SK-N-SH treated with all-trans-retinoic acid at 6 μM for 48 hours (cell line): ENCODE results near the gene ACAD10.

ENCODE experiments used
- ARNTL ChIP-seq: fragments of 450-650 bp; formaldehyde crosslinking; IDR thresholded peaks from 2 replicates; pipeline ENCODE4 v1.5.0; 2020; ENCODE audit warnings: low read depth, mild to moderate bottlenecking, moderate library complexity, borderline replicate concordance
- GLIS3 ChIP-seq: fragments of 250-450 bp; sonication (Bioruptor Pico); IDR thresholded peaks from 2 replicates; pipeline ENCODE4 v1.5.0; 2020; ENCODE audit warnings: mild to moderate bottlenecking, moderate library complexity
- OSR1 ChIP-seq: fragments of 250-450 bp; sonication (Bioruptor Pico); IDR thresholded peaks from 2 replicates; pipeline ENCODE4 v1.8.0; 2022; ENCODE audit warnings: moderate library complexity, mild to moderate bottlenecking, inconsistent platforms
- RARB ChIP-seq: fragments of 250-450 bp; sonication (Bioruptor Pico); IDR thresholded peaks from 2 replicates; pipeline ENCODE4 v1.8.0; 2021; ENCODE audit warnings: mild to moderate bottlenecking, moderate library complexity
- SNAI2 ChIP-seq: fragments of 250-450 bp; sonication (Bioruptor Pico); IDR thresholded peaks from 2 replicates; pipeline ENCODE4 v1.5.0; 2020; ENCODE audit warnings: mild to moderate bottlenecking, moderate library complexity
- ZC3H10 ChIP-seq: fragments of 250-450 bp; sonication (Bioruptor Pico); IDR thresholded peaks from 2 replicates; pipeline ENCODE4 v1.5.1; 2021; ENCODE audit warnings: mild to moderate bottlenecking, moderate library complexity
- ZFP3 ChIP-seq: fragments of 250-450 bp; sonication (Bioruptor Pico); IDR thresholded peaks from 2 replicates; pipeline ENCODE4 v1.5.0; 2020; ENCODE audit warnings: mild to moderate bottlenecking, moderate library complexity
- ZFP30 ChIP-seq: fragments of 450-650 bp; formaldehyde crosslinking; IDR thresholded peaks from 2 replicates; pipeline ENCODE4 v1.5.0; 2022; ENCODE audit warnings: mild to moderate bottlenecking, moderate library complexity
- ZNF70 ChIP-seq: fragments of 450-650 bp; formaldehyde crosslinking; IDR thresholded peaks from 2 replicates; pipeline ENCODE4 v1.5.0; 2020; ENCODE audit warnings: mild to moderate bottlenecking, moderate library complexity
- TF ChIP-seq, protein P1 (sequence below): fragments of 250-450 bp; sonication (Bioruptor Pico); IDR thresholded peaks from 2 replicates; pipeline ENCODE4 v1.8.0; 2020; ENCODE audit warnings: mild to moderate bottlenecking, moderate library complexity, borderline replicate concordance
- TF ChIP-seq, protein P2 (sequence below): fragments of 250-450 bp; sonication (Bioruptor Pico); IDR thresholded peaks from 2 replicates; pipeline ENCODE4 v1.5.1; 2021; ENCODE audit warnings: mild to moderate bottlenecking, moderate library complexity
- TF ChIP-seq, protein P3 (sequence below): fragments of 250-450 bp; sonication (Bioruptor Pico); IDR thresholded peaks from 2 replicates; pipeline ENCODE4 v1.5.1; 2020; ENCODE audit warnings: low read depth, mild to moderate bottlenecking, moderate library complexity

DNA sequence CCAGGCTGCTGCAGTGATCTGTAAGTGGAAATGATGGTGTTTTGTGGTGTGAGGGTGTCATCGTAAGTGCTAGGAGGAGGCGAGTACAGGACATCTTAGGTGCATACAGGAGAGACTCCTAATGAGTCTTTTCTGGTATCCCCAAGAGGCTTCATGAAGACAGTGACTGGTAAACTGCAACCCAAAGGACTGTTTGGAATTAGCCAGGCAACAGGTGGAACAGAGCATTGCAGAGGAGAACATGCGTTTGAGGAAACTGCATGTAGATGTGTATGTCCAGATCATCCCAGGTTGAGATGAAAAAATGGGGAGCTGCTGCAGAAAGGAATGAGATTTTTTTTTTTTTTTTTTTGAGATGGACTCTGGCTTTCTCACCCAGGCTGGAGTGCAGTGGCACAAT is 5.4 kb downstream of the ACAD10 start:
- TF ChIP-seq, protein P1, sequence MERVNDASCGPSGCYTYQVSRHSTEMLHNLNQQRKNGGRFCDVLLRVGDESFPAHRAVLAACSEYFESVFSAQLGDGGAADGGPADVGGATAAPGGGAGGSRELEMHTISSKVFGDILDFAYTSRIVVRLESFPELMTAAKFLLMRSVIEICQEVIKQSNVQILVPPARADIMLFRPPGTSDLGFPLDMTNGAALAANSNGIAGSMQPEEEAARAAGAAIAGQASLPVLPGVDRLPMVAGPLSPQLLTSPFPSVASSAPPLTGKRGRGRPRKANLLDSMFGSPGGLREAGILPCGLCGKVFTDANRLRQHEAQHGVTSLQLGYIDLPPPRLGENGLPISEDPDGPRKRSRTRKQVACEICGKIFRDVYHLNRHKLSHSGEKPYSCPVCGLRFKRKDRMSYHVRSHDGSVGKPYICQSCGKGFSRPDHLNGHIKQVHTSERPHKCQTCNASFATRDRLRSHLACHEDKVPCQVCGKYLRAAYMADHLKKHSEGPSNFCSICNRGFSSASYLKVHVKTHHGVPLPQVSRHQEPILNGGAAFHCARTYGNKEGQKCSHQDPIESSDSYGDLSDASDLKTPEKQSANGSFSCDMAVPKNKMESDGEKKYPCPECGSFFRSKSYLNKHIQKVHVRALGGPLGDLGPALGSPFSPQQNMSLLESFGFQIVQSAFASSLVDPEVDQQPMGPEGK: no peak
- TF ChIP-seq, protein P2, sequence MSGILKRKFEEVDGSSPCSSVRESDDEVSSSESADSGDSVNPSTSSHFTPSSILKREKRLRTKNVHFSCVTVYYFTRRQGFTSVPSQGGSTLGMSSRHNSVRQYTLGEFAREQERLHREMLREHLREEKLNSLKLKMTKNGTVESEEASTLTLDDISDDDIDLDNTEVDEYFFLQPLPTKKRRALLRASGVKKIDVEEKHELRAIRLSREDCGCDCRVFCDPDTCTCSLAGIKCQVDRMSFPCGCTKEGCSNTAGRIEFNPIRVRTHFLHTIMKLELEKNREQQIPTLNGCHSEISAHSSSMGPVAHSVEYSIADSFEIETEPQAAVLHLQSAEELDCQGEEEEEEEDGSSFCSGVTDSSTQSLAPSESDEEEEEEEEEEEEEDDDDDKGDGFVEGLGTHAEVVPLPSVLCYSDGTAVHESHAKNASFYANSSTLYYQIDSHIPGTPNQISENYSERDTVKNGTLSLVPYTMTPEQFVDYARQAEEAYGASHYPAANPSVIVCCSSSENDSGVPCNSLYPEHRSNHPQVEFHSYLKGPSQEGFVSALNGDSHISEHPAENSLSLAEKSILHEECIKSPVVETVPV: no peak
- no peak for TF ChIP-seq ZC3H10 (CRISPR knock-in tag)
- TF ChIP-seq RARB: no peak
- no peak for TF ChIP-seq SNAI2 (CRISPR knock-in tag)
- TF ChIP-seq ZFP30 (CRISPR knock-in tag): no peak
- TF ChIP-seq, protein P3, sequence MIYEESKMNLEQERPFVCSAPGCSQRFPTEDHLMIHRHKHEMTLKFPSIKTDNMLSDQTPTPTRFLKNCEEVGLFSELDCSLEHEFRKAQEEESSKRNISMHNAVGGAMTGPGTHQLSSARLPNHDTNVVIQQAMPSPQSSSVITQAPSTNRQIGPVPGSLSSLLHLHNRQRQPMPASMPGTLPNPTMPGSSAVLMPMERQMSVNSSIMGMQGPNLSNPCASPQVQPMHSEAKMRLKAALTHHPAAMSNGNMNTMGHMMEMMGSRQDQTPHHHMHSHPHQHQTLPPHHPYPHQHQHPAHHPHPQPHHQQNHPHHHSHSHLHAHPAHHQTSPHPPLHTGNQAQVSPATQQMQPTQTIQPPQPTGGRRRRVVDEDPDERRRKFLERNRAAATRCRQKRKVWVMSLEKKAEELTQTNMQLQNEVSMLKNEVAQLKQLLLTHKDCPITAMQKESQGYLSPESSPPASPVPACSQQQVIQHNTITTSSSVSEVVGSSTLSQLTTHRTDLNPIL: no peak
- TF ChIP-seq ZNF70 (CRISPR knock-in tag): no peak
- no peak for TF ChIP-seq OSR1 (CRISPR knock-in tag)
- no peak for TF ChIP-seq ARNTL (CRISPR knock-in tag)
- TF ChIP-seq ZFP3 (CRISPR knock-in tag): no peak
- TF ChIP-seq GLIS3 (CRISPR knock-in tag): no peak
